Immature natural killer cell (primary cell): ENCODE results near the gene C3orf22. TPM values are rescaled to one million over a fixed set of nuclear protein-coding genes. Genes with fewer than 3 reads are reported as not detected.

Experiments used
- DNase-seq, 3 donors: peaks; one replicate each; pipeline ENCODE4 v3.0.0; 2022; ENCODE audit warnings: mixed read lengths in 1 of 3
- H3K27ac Mint-ChIP-seq, 6 donors: one replicate each; pipeline ENCODE4 v1.8.0; 2020; ENCODE audit warnings: mixed read lengths in 6 of 6, mild to moderate bottlenecking in 5 of 6, inconsistent platforms in 4 of 6, moderate library complexity in 3 of 6
- H3K27me3 Mint-ChIP-seq, 3 donors: one replicate each; pipeline ENCODE4 v1.8.0; 2020 to 2021; ENCODE audit warnings: low read depth in 3 of 3, mild to moderate bottlenecking in 3 of 3, mixed read lengths in 3 of 3, moderate library complexity in 3 of 3, inconsistent platforms in 1 of 3
- H3K36me3 Mint-ChIP-seq, 3 donors: one replicate each; pipeline ENCODE4 v1.8.0; 2020; ENCODE audit warnings: mixed read lengths in 3 of 3, inconsistent platforms in 2 of 3, mild to moderate bottlenecking in 2 of 3
- H3K4me1 Mint-ChIP-seq, 2 donors: one replicate each; pipeline ENCODE4 v1.8.0; 2020; ENCODE audit warnings: inconsistent platforms in 2 of 2, mild to moderate bottlenecking in 2 of 2, mixed read lengths in 2 of 2, moderate library complexity in 1 of 2
- H3K4me3 Mint-ChIP-seq, 5 donors: one replicate each; pipeline ENCODE4 v1.8.0; 2020; ENCODE audit warnings: mild to moderate bottlenecking in 5 of 5, mixed read lengths in 5 of 5, inconsistent platforms in 3 of 5, moderate library complexity in 3 of 5
- H3K9me3 Mint-ChIP-seq, 6 donors: one replicate each; pipeline ENCODE4 v1.8.0; 2020; ENCODE audit warnings: mild to moderate bottlenecking in 6 of 6, mixed read lengths in 6 of 6, inconsistent platforms in 4 of 6, moderate library complexity in 3 of 6
- polyA plus RNA-seq, 3 donors: library from polyadenylated mRNA; unstranded; fragments of 300-500 nt; fragmentation: Illumina TruSeq; gene quantifications; one replicate each; pipeline ENCODE4 v1.2.3, GENCODE V29; 2021

The C3orf22 gene
- polyA plus RNA-seq, 3 donors from 2014 or later = not detected

DNA sequence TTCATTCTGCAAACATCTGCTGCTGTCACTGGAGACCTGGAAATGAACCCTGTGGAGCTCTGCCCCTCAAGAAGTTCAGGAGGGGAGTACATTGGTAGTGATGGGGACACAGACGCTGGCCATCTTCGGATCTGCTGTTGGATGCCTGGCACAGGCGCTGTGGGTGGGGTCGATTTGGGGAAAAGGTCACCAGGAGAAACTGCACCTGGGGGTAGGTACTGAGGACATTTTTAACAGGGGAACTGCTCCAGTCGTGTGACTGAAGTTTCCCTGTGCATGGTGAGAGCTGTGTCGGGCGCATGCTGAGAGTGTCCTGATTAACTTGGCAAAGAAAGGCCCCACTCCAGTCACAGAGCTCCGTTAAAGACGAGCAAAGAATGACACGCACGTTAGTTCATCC is 44.6 kb downstream of the C3orf22 start:
- no peaks in the 10 kb centered on the region for H3K36me3 Mint-ChIP-seq
- H3K27ac Mint-ChIP-seq = no peak overlapping the region
- no peak for DNase-seq

DNA sequence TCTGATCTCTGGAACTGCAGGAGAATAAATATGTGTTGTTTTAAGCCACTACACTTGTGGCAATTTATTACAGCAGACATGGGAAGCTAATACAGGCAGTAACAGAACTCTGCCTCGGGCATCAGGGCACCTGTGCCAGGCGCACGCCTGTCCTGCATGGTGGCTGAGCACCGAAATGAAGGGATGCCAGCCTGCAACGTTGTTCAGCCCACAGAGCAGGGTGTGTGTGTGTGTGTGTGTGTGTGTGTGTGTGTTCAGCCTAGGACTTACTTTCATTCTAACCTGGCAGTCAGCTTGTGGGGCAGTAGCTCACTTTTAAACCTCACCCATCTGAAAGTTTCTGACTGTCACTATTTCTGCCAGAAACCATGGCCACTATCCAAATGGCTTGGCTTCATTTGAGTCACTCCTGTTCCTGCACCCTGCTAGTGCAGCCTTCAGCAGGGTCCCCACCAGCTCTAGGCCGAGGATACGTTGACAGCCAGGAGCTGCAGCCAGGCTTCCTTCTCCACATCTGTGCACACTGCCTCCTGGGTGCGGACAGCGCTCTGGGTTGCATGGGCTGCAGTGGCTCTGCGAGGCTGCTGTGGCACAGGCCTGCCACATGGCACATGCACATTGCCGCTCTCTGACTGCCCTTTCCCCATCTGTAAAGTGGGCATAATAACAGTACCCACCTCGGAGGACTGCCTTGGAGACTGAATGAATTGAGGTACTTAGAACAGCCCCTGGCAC is 45.6 kb downstream of the C3orf22 start:
- no peak for DNase-seq
- Mint-ChIP-seq H3K36me3 (no peaks in the 10 kb centered on the region), H3K27ac (no peak overlapping the region), H3K4me1 (no peaks in the 10 kb centered on the region), H3K9me3 (no peaks in the 10 kb centered on the region), H3K4me3 (no peak overlapping the region), H3K27me3 (peaks cover 0 to 7% (median 0%) of the 10 kb centered on the region in 3 donors)

More for the DNA sequence above, 44.6 kb downstream of the C3orf22 start:
- no peaks in the 10 kb centered on the region for H3K4me1 Mint-ChIP-seq
- peaks cover 0 to 7% (median 0%) of the 10 kb centered on the region in 3 donors for H3K27me3 Mint-ChIP-seq
- H3K4me3 Mint-ChIP-seq = no peak overlapping the region
- no peaks in the 10 kb centered on the region for H3K9me3 Mint-ChIP-seq

DNA sequence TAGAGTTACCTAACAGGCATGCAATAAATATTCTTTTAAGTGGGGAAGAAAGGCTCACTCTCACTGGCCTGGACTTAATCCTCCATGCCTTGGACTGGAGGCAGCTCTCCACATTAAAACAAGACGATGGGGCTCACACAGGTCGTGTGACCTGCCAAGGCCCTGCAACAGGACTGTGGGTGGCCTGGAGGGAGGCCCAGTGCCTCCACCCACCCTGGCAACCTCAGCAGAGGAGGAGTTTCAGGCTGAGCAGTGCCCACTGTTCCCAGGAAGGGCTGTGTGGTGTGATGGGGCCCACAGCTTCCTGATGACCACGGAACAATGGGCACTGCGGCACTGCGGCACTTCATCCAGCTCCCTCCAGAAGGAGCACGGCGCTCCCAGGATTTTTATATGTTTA is 46.7 kb downstream of the C3orf22 start:
- DNase-seq = no peak
- no peak overlapping the region for H3K27ac Mint-ChIP-seq
- no peaks in the 10 kb centered on the region for H3K4me1 Mint-ChIP-seq
- H3K9me3 Mint-ChIP-seq = no peaks in the 10 kb centered on the region
- peaks cover 0 to 5% (median 0%) of the 10 kb centered on the region in 3 donors for H3K27me3 Mint-ChIP-seq
- H3K36me3 Mint-ChIP-seq = no peaks in the 10 kb centered on the region
- no peak overlapping the region for H3K4me3 Mint-ChIP-seq

DNA sequence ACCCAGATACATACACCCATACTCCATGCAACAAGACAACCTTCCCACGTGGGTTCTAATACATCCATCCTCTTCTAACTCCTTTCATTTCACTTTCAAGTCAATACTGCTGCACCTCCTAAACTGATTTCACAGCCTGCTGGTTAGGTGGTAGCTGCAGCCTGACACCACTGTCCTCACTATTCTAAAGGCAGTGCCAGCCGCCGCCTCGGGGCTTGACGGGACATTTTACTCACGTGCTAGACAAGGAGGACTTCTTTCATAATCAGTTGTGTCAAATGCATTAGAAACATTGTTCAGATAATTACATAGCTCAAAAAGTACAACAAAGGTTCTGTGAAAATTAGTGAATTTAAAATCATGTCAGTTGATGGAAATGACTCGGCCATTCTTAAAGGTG is 47.4 kb downstream of the C3orf22 start:
- Mint-ChIP-seq H3K9me3 (no peaks in the 10 kb centered on the region), H3K4me3 (no peak overlapping the region), H3K27me3 (peaks cover 0 to 2% (median 2%) of the 10 kb centered on the region in 3 donors), H3K27ac (no peak overlapping the region), H3K4me1 (no peaks in the 10 kb centered on the region), H3K36me3 (no peaks in the 10 kb centered on the region)
- no peak for DNase-seq

DNA sequence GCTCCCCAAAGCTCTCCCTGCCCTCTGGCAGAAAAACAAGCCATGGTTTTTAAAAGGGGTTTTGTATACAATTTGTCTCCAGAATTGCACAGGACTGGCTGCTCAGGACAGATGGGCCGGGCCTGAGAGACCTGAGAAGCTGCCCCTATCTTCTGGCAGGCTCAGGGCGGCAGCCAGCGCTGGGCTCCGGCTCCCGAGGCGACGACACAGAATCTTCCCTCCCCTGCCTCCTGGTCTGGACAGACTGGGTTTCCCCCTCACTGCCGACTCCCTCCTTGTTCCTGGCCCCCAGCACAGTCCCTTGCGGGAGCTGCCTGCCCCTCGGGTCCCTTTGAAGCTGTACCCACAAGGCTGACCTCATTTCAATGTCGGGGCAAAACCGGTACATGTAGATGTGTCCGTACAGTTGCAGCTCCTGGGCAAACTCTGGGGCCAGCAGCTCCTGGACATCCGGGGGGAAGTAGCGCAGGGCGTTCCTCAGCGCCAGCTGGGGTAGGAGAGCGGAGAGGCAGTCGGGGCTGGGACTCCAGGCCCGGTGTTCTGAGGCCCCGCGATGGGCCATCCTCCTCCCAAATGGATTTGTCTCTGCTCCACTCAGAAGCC is 48.3 kb downstream of the C3orf22 start:
- no peak for DNase-seq
- H3K4me1 Mint-ChIP-seq = no peaks in the 10 kb centered on the region
- H3K4me3 Mint-ChIP-seq = no peak overlapping the region
- H3K27ac Mint-ChIP-seq = no peak overlapping the region
- no peaks in the 10 kb centered on the region for H3K9me3 Mint-ChIP-seq
- H3K27me3 Mint-ChIP-seq = peaks cover 0 to 2% (median 2%) of the 10 kb centered on the region in 3 donors
- H3K36me3 Mint-ChIP-seq = no peaks in the 10 kb centered on the region

DNA sequence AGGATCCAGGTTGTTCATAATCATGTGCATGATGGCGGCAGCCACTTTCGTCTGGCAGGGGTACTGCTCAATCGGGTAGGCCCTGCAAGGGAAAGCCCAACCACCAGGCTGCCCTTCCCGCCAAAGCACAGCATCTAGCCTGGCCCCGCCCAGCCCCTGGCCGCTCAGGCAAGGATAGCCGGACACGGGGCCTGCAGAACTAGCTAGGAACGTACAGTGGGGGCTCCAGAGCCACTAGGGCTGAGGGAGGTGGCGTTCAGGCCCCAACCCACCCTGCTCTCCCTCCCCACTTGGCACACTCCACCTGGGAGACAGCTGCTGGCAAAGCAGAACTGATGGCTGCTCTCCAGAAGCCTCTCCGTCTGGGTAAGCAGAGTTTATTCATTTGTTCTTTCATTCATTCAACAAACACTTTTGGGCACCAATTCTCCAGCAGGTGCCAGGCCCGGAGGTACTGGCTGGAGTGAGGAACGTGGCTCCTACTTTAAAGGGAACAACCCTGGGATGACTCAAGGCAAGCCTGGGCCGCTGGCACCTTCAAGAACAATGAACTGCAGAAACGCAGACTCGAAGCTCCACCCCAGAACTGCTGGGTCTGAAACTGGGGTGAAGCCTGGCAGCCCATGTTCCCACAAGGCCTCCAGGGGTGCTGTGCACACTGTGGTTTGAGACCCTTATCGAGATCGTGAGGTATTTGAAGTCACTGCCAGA is 49.0 kb downstream of the C3orf22 start:
- H3K4me3 Mint-ChIP-seq = no peak overlapping the region
- peaks cover under 1 to 4% (median 2%) of the 10 kb centered on the region in 3 donors for H3K27me3 Mint-ChIP-seq
- H3K27ac Mint-ChIP-seq = no peak overlapping the region
- H3K4me1 Mint-ChIP-seq = no peaks in the 10 kb centered on the region
- H3K9me3 Mint-ChIP-seq = no peaks in the 10 kb centered on the region
- DNase-seq = no peak
- H3K36me3 Mint-ChIP-seq = no peaks in the 10 kb centered on the region

DNA sequence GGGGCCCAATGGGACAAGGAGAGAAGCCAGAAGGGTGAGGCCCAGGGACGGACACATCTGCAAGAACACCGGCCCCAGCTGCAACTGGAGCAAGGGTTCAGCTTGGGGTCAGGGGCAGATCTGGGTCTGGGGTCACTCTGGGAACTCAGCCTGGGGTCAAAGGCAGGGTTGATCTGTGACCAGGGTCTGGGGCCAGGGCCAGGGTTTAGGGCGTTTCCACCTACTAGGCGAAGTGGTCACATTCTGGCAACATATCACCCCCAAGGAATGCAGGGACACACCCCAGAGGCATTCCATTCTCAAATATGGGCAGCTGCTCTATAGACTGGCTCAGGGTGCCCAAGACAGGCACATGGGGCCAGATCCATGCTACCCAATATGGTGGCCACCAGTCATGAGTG is 50.2 kb downstream of the C3orf22 start:
- H3K27ac Mint-ChIP-seq = no peak overlapping the region
- no peak for DNase-seq

DNA sequence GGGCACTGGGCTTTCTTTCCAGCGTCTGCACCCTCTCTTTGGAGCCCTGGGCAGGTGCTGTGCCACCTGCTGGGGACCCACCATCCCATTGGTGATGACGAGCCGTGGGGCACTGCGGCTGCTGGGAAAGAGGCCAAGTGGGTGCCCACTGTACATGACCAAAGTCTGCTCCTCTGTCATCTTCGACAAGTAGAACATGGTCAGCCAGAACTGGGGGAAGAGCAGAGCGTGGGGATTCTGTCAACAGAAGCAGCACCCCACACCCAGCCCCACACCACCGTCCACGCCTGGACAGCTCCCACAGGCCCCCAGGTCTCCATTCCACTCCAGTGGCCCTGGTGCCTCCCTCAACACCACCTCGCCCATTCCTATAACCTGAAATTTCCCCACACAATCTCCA is 50.8 kb downstream of the C3orf22 start:
- Mint-ChIP-seq H3K4me3 (no peak overlapping the region), H3K9me3 (no peaks in the 10 kb centered on the region), H3K27ac (no peak overlapping the region), H3K27me3 (peaks cover 2 to 4% (median 3%) of the 10 kb centered on the region in 3 donors), H3K36me3 (no peaks in the 10 kb centered on the region), H3K4me1 (no peaks in the 10 kb centered on the region)
- no peak for DNase-seq

More for the DNA sequence above, 50.2 kb downstream of the C3orf22 start:
- Mint-ChIP-seq H3K27me3 (peaks cover 2 to 4% (median 3%) of the 10 kb centered on the region in 3 donors), H3K4me3 (no peak overlapping the region), H3K4me1 (no peaks in the 10 kb centered on the region), H3K36me3 (no peaks in the 10 kb centered on the region), H3K9me3 (no peaks in the 10 kb centered on the region)

DNA sequence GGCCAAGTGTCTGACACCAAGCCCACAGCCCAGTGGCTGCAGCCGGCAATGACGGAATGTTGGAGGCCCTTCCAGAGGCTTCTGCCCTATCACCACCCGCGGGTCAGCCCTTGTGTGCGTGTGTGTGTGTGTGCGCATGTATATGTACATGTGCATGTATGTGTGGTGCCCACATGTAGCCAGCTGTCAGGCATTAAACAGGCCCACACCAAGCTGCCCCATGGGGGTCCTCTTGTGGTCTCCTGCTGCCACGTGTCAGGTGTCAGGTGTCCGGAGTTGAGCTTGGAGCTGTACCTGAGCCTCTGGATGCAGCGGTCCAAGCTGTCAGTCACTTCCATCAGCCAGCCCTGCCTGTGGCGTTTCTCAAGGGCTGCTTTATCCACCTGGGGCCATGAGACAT is 55.0 kb downstream of the C3orf22 start:
- H3K27me3 Mint-ChIP-seq = peaks cover 0 to 5% (median 3%) of the 10 kb centered on the region in 3 donors

DNA sequence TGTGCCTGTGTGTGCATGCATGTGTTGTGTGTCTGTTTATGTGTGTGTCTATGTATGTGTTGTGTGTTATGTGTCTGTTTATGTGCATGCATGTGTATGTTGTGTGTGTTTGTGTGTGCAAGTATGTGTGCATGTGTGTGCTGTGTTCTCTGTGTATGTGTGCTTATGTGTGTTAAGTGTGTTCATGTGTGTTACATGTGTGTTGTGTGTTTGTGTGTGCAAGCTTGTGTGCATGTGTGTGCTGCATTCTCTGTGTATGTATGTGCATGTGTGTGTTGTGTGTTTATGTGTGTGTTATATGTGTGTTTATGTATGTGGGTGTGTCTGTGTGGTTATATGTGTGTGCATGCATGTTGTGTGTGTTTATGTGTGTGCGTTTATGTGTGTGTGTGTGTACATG is 56.1 kb downstream of the C3orf22 start:
- Mint-ChIP-seq H3K27me3 (peaks cover 0 to 5% (median 3%) of the 10 kb centered on the region in 3 donors), H3K4me1 (no peaks in the 10 kb centered on the region), H3K36me3 (no peaks in the 10 kb centered on the region), H3K4me3 (no peak overlapping the region), H3K27ac (no peak overlapping the region), H3K9me3 (no peaks in the 10 kb centered on the region)
- DNase-seq = no peak

More for the DNA sequence above, 55.0 kb downstream of the C3orf22 start:
- no peak for DNase-seq
- Mint-ChIP-seq H3K4me3 (no peak overlapping the region), H3K4me1 (no peaks in the 10 kb centered on the region), H3K36me3 (no peaks in the 10 kb centered on the region), H3K9me3 (no peaks in the 10 kb centered on the region), H3K27ac (no peak overlapping the region)

DNA sequence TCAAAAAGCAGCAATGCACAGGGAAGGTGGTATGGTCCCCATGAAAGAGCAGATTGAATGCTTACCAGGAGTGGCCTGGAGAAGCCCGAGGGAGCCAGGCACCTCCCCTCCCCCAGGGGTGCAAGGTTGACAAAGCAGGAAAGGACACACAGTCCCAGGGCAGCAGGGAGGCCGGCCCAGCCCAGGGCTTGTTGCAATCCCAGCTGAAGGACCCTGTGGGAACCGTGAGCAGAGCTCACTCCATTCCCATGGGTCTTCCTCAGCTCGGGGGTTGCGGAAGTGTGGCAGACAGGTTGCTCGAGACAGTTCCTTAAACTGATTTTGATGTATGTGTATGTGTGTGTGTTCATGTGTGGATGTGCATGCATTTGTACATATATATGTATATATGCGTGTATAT is 57.0 kb downstream of the C3orf22 start:
- no peak for DNase-seq
- no peak overlapping the region for H3K4me3 Mint-ChIP-seq
- H3K36me3 Mint-ChIP-seq = no peaks in the 10 kb centered on the region
- H3K9me3 Mint-ChIP-seq = no peaks in the 10 kb centered on the region
- H3K27ac Mint-ChIP-seq = no peak overlapping the region
- H3K4me1 Mint-ChIP-seq = peaks cover 0 to 4% of the 10 kb centered on the region in 2 donors
- H3K27me3 Mint-ChIP-seq = peaks cover 0 to 4% (median 3%) of the 10 kb centered on the region in 3 donors

DNA sequence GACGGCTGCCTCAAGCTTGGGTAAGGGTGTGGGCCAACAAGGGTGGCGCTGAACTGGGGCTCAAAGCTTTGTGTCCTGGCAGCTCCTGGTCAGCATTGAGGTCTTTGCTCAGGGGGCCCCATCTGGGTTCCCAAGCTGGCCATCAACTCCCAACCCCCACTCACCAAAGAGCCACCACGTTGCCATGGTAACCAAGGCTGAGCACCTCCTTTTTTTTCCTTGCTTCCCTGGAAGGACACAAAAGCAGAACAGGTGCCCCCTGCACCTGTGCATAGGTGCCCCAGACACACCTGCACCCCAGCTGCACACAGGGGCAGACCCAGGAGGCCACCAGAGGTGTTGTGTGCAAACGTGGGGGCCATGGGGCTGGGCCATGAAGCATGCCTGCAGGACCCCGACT is 57.7 kb downstream of the C3orf22 start:
- H3K36me3 Mint-ChIP-seq = no peaks in the 10 kb centered on the region
- peaks cover 0 to 4% (median 3%) of the 10 kb centered on the region in 3 donors for H3K27me3 Mint-ChIP-seq
- no peak overlapping the region for H3K27ac Mint-ChIP-seq
- peaks cover 0 to 4% of the 10 kb centered on the region in 2 donors for H3K4me1 Mint-ChIP-seq
- DNase-seq = no peak
- H3K9me3 Mint-ChIP-seq = no peaks in the 10 kb centered on the region
- no peak overlapping the region for H3K4me3 Mint-ChIP-seq

DNA sequence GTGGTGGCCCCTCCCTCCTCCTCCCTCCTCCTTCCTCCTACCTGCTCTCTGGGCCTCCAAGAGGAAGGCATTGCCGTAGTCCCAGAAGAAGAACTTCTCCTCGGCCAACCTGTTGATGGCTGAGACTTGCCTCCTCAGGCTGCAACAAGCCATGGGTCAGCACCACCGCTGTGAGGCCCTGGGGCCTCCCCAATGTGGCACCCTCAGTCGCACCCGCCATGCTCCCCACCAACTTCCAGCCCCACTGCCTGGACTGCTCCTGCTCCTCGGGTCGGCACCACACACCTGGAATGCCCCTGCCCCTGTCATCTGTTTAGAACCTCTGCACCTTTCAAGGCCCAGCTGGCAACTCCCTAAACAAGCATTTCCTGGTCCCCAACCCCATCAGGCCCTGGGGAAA is 58.7 kb downstream of the C3orf22 start:
- H3K4me1 Mint-ChIP-seq = peaks cover 0 to 4% of the 10 kb centered on the region in 2 donors
- no peak for DNase-seq
- no peak overlapping the region for H3K4me3 Mint-ChIP-seq
- peaks cover 0 to 4% (median 3%) of the 10 kb centered on the region in 3 donors for H3K27me3 Mint-ChIP-seq
- no peaks in the 10 kb centered on the region for H3K36me3 Mint-ChIP-seq
- H3K27ac Mint-ChIP-seq = no peak overlapping the region
- H3K9me3 Mint-ChIP-seq = no peaks in the 10 kb centered on the region
